Naive thymus-derived CD4-positive, alpha-beta T cell (primary cell): ENCODE measurements around the gene SLC22A31. TPM values are rescaled to one million over a fixed set of nuclear protein-coding genes. Genes with fewer than 3 reads are reported as not detected.

Source experiments
- ATAC-seq: fragments of 150-1000 bp; cut with Tn5 transposase; 2 replicates; pipeline ENCODE4 v1.10.0; 2021; ENCODE audit warnings: mild to moderate bottlenecking, moderate library complexity
- CTCF ChIA-PET: fragments of 350-600 bp; sonication (Branson Sonifier 250); formaldehyde crosslinking; loops from one replicate; lab custom pipeline; 2021; ENCODE audit warnings: antibody characterized with exemption; lab: Charles Lee
- POLR2A ChIA-PET: fragments of 350-600 bp; sonication (Branson Sonifier 250); formaldehyde crosslinking; loops from one replicate; lab custom pipeline; 2021; ENCODE audit warnings: antibody characterized with exemption, inconsistent platforms; lab: Charles Lee
- DNase-seq, 9 donors: peaks; one replicate each; pipeline versions ENCODE4 v3.0.0 to v3.0.0-alpha.2; 2020 to 2022; ENCODE audit warnings: mixed read lengths in 1 of 9
- H3K27ac ChIP-seq: one replicate; pipeline ENCODE4 v1.7.0; 2013; ENCODE audit warnings: mild to moderate bottlenecking, low read depth, low read length, moderate library complexity
- H3K27me3 ChIP-seq, 2 donors: one replicate each; pipeline ENCODE4 v1.7.0; 2013; ENCODE audit warnings: low read length in 2 of 2, mild to moderate bottlenecking in 2 of 2, moderate library complexity in 2 of 2; ENCODE audit not compliant: control insufficient read depth in 2 of 2, insufficient read depth in 2 of 2
- H3K36me3 ChIP-seq, 3 experiments: 1 replicate in 2 of 3; 2 replicates in 1 of 3; pipeline ENCODE4 v1.7.0; 2013; ENCODE audit warnings: low read length in 3 of 3, mild to moderate bottlenecking in 3 of 3, moderate library complexity in 1 of 3; ENCODE audit not compliant: insufficient read depth in 3 of 3, control insufficient read depth in 2 of 3
- H3K4me1 ChIP-seq, 2 donors: one replicate each; pipeline ENCODE4 v1.7.0; 2013; ENCODE audit warnings: low read length in 2 of 2, mild to moderate bottlenecking in 2 of 2, moderate library complexity in 1 of 2; ENCODE audit not compliant: control insufficient read depth in 2 of 2, insufficient read depth in 2 of 2
- H3K4me3 ChIP-seq: 2 replicates; pipeline ENCODE4 v1.7.0; 2013; ENCODE audit warnings: mild to moderate bottlenecking, low read length
- H3K9me3 ChIP-seq, 3 experiments: 1 replicate in 2 of 3; 2 replicates in 1 of 3; pipeline ENCODE4 v1.7.0; 2013; ENCODE audit warnings: low read length in 3 of 3; ENCODE audit not compliant: control insufficient read depth in 2 of 3
- H3K27ac Mint-ChIP-seq, 9 donors: one replicate each; pipeline ENCODE4 v1.8.0; 2020 to 2022; ENCODE audit warnings: mixed read lengths in 9 of 9, mild to moderate bottlenecking in 8 of 9, moderate library complexity in 5 of 9, inconsistent platforms in 2 of 9
- H3K27me3 Mint-ChIP-seq, 5 donors: one replicate each; pipeline ENCODE4 v1.8.0; 2021 to 2022; ENCODE audit warnings: mixed read lengths in 5 of 5, mild to moderate bottlenecking in 1 of 5
- H3K36me3 Mint-ChIP-seq, 5 donors: one replicate each; pipeline ENCODE4 v1.8.0; 2020 to 2022; ENCODE audit warnings: mixed read lengths in 5 of 5, mild to moderate bottlenecking in 3 of 5, inconsistent platforms in 1 of 5
- H3K4me1 Mint-ChIP-seq, 7 donors: one replicate each; pipeline ENCODE4 v1.8.0; 2020 to 2022; ENCODE audit warnings: mixed read lengths in 7 of 7, mild to moderate bottlenecking in 3 of 7, inconsistent platforms in 1 of 7
- H3K4me3 Mint-ChIP-seq, 10 donors: one replicate each; pipeline ENCODE4 v1.8.0; 2020 to 2022; ENCODE audit warnings: mild to moderate bottlenecking in 10 of 10, mixed read lengths in 10 of 10, moderate library complexity in 6 of 10, inconsistent platforms in 2 of 10
- H3K9me3 Mint-ChIP-seq, 11 donors: one replicate each; pipeline ENCODE4 v1.8.0; 2020 to 2022; ENCODE audit warnings: mixed read lengths in 11 of 11, mild to moderate bottlenecking in 4 of 11, inconsistent platforms in 1 of 11, moderate library complexity in 1 of 11
- intact Hi-C, 2 donors: fragments of 100-400 bp; cut with micrococcal nuclease; formaldehyde crosslinking; loops; one replicate each; pipeline ENCODE4 v1.15.1; 2023
- polyA plus RNA-seq, 2 donors: library from polyadenylated mRNA; unstranded; fragments of 300-500 nt; fragmentation: Illumina TruSeq; gene quantifications; one replicate each; pipeline ENCODE4 v1.2.3, GENCODE V29; 2021
- total RNA-seq, 6 experiments: library from RNA in 5 of 6; stranded (reverse) in 5 of 6; gene quantifications; 1 replicate in 5 of 6; 2 replicates in 1 of 6; pipeline ENCODE4 v1.2.3 and lab custom pipeline; 2021 to 2026

The SLC22A31 gene
- total and polyA plus RNA-seq, 7 experiments from 2014 or later, result 0.33 to 4.4 (median 1.8) TPM

DNA sequence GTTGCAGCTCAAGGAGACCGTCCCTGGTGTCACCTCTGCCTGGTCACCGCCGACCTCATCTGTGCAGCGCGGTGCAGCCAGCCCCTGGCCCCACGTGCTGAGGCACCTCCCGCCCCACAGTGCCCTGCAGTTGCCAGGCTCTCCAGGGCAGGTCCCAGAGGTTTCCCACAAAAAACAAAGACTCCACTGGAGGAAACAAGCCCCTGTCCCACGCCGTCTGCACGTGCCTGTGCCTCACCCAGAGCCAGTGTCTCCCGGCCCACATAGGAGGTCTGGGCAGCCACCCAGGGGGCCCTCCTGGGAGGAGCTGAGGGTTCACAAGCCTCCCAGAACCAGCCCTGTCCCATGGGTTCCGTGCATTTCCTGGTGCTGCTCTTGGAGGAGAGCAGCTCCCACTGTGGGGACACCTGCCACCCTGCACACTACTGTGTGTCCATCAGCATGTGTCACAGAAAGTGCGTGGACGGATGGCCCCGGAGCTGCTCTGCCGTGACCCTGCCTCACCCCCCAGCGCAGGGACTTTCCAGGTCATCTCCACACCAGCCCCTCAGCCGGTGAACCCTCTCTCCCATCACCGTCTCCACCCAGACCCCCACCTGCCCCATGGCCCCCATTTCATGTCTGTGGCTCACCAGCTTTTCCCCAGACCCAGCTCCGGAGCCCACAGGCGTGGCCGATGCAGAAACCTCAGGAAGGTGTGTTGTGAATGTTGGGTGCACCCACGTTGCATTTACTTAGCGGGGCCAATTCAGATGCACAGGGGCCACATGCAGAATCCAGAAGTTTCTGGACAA is 45.8 kb downstream of the SLC22A31 start:
- peak; percentile 6 for ATAC-seq
- Histone ChIP-seq H3K27ac (no peak overlapping the region), H3K36me3 (peaks cover 0 to 18% (median 4%) of the 10 kb centered on the region in 3 experiments), H3K9me3 (peaks cover 0 to under 1% (median 0%) of the 10 kb centered on the region in 3 experiments), H3K4me1 (no peaks in the 10 kb centered on the region), H3K27me3 (no peaks in the 10 kb centered on the region), H3K4me3 (no peak overlapping the region)
- peaks cover 4 to 25% (median 11%) of the 10 kb centered on the region in 5 donors for H3K36me3 Mint-ChIP-seq
- peaks cover 0 to 10% (median 0%) of the 10 kb centered on the region in 11 donors for H3K9me3 Mint-ChIP-seq
- ChIA-PET POLR2A (no interaction called here), CTCF (no interaction called here)
- peaks cover 0 to 12% (median 8%) of the 10 kb centered on the region in 7 donors for H3K4me1 Mint-ChIP-seq
- H3K4me3 Mint-ChIP-seq, result no peak overlapping the region
- H3K27me3 Mint-ChIP-seq, result no peaks in the 10 kb centered on the region
- no peak for DNase-seq
- peak overlapping the region in 5 of 9 donors; percentile 16 to 47 (median 33) for H3K27ac Mint-ChIP-seq
- intact Hi-C loops, result no loop called here

DNA sequence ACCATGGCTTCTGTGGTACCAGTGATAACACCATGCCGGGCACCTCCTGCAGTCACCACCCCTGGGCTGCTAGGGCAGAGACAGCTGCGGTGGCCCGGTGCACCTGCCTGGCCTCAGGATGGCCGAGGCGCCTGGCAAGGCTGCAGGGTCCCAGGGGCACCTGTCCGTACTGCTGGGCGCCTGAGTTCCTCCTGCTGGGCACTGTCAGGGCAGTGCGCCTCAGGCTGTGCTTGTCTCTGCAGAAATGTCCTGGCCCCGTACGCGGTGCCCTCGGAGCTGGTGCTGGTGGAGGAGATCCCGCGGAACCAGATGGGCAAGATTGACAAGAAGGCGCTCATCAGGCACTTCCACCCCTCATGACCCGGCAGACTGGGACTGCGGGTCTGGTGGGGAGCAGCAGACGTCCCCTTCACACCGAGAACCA is 46.5 kb downstream of the SLC22A31 start:
- intact Hi-C loops, result no loop called here
- Histone ChIP-seq H3K27me3 (no peaks in the 10 kb centered on the region), H3K9me3 (peaks cover 0 to 8% (median 0%) of the 10 kb centered on the region in 3 experiments), H3K36me3 (peaks cover 0 to 25% (median 8%) of the 10 kb centered on the region in 3 experiments), H3K4me3 (no peak overlapping the region), H3K27ac (no peak overlapping the region), H3K4me1 (no peaks in the 10 kb centered on the region)
- Mint-ChIP-seq H3K4me3 (no peak overlapping the region), H3K4me1 (peaks cover 0 to 15% (median 8%) of the 10 kb centered on the region in 7 donors), H3K36me3 (peaks cover 11 to 32% (median 18%) of the 10 kb centered on the region in 5 donors), H3K9me3 (peaks cover 0 to 12% (median 2%) of the 10 kb centered on the region in 11 donors), H3K27me3 (no peaks in the 10 kb centered on the region), H3K27ac (no peak overlapping the region)
- peak; percentile 14 for ATAC-seq
- ChIA-PET CTCF (no interaction called here), POLR2A (no interaction called here)
- DNase-seq, result no peak

DNA sequence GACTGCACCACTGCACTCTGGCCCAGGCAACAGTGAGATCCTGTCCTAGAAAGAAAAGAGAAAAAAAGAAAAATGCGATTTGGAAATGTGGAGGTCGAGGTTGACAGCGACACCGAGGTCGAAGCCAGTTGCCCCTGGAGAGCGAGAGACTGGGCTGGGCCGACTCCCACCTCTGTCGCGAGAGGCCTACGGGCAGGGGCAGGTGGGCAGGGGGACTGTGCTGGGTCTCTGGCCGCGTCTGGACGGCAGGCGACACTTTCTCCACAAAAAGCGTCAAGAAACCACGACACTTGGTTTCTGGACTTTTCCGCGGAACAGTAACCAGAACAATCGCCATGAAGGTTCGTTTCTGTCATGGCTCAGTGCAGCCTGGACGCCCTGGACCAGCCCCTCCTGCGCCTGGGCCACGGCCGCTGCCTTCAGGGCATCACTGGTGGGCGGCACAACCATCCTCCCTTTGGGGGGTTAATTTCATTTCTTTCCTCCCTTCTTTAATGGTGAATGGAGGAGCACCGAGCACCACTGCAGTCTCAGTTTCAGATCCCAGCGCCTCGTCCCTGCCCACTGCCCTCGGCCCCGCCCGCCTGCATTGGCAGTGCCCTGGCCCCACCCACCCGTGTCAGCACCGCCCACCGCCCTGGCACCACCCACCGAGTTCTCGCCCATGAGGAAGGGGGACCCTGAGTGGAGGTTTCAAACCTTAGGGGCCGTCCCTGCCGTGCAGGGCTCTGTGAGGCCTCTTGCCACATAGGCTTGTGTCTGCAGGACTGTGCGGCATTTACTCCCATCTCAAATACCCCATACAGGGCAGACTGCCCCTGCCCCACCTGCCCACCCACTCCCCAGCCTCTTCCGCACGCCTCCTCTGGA is 47.3 kb downstream of the SLC22A31 start:
- H3K4me1 Mint-ChIP-seq, result peaks cover 0 to 13% (median 7%) of the 10 kb centered on the region in 7 donors
- peaks cover 0 to 8% (median 0%) of the 10 kb centered on the region in 3 experiments for H3K9me3 ChIP-seq
- H3K4me3 ChIP-seq, result no peak overlapping the region
- H3K36me3 ChIP-seq, result peaks cover 0 to 32% (median 8%) of the 10 kb centered on the region in 3 experiments
- no peak overlapping the region for H3K27ac ChIP-seq
- peaks cover 13 to 39% (median 21%) of the 10 kb centered on the region in 5 donors for H3K36me3 Mint-ChIP-seq
- peaks cover 0 to 8% (median 2%) of the 10 kb centered on the region in 11 donors for H3K9me3 Mint-ChIP-seq
- H3K27ac Mint-ChIP-seq, result peak overlapping the region in 3 of 9 donors; percentile 32 to 67 (median 52)
- CTCF ChIA-PET, result no interaction called here
- POLR2A ChIA-PET, result no interaction called here
- DNase-seq (no peak), ATAC-seq (peak; percentile 40)
- no peak overlapping the region for H3K4me3 Mint-ChIP-seq
- intact Hi-C loops, result no loop called here
- no peaks in the 10 kb centered on the region for H3K27me3 Mint-ChIP-seq
- H3K4me1 ChIP-seq, result no peaks in the 10 kb centered on the region
- no peaks in the 10 kb centered on the region for H3K27me3 ChIP-seq

DNA sequence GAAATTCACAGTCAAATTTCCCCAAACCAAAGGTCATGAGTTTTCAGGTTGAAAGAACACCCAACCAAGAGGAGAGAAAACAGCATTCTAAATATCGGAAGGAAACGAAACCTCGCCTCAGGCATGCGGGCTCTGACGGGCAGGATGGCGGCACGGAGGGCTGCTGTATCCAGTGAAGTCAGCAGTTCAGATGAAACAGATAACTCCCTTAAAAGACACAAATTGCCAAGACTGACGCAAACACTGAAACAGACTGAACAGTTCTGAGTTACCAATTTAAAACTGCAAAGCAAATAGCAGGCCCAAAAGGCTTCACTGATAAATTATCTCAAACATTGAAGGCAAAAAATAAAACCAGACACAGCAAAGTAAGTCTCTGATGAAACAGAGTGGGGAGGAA is 49.4 kb downstream of the SLC22A31 start:
- H3K4me1 ChIP-seq, result no peaks in the 10 kb centered on the region
- peak overlapping the region in 3 of 9 donors; percentile 20 to 65 (median 46) for H3K27ac Mint-ChIP-seq
- peaks cover 0 to 41% (median 15%) of the 10 kb centered on the region in 3 experiments for H3K36me3 ChIP-seq
- intact Hi-C loops, result no loop called here
- peaks cover 0 to 7% (median 4%) of the 10 kb centered on the region in 7 donors for H3K4me1 Mint-ChIP-seq
- H3K4me3 ChIP-seq, result no peak overlapping the region
- peaks cover 0 to 7% (median 2%) of the 10 kb centered on the region in 11 donors for H3K9me3 Mint-ChIP-seq
- H3K4me3 Mint-ChIP-seq, result no peak overlapping the region
- peaks cover 13 to 49% (median 26%) of the 10 kb centered on the region in 5 donors for H3K36me3 Mint-ChIP-seq
- DNase-seq (no peak), ATAC-seq (no peak)
- no peaks in the 10 kb centered on the region for H3K27me3 Mint-ChIP-seq
- no peaks in the 10 kb centered on the region for H3K27me3 ChIP-seq
- H3K27ac ChIP-seq, result no peak overlapping the region
- ChIA-PET CTCF (no interaction called here), POLR2A (no interaction called here)
- H3K9me3 ChIP-seq, result peaks cover 0 to 8% (median 0%) of the 10 kb centered on the region in 3 experiments

DNA sequence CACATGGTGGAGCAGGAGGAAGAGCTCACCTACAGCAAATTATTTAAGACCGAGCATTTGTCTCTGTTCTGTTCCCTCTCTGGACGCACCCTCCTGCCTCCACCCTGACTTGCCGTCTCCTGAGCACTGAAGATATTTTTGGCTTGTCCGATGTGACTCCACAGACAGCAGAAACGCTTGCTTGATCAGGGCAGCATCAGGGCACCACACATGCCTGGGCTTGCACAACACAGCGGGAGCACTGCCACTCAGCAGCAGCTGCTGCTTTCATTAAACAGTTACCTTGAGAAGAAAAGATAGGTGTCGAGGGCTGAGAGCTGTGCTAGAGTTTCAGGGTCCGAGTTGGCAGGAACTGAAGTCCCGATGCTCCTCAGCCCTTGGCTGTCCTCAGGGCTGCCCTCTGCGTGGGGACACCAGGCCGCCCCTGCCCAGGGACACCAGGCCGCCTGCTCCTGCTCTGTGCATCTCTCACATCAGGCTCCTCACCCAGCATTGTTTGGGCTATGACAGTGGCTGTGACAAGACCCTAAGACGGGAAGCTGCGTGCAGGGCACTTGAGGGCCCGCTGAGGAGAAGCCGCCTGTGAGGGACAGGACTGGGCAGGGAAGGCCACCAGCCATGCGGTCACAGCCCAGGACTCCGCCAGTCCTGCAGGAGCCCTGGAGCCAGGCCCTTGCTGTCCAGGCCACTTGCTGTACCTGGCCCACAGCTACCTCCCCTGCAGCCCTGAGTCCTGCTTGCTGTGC is 50.1 kb downstream of the SLC22A31 start:
- Mint-ChIP-seq H3K27ac (peak overlapping the region in 4 of 9 donors; percentile 28 to 65 (median 52)), H3K9me3 (peaks cover 0 to 7% (median 2%) of the 10 kb centered on the region in 11 donors), H3K4me1 (peaks cover 0 to 7% (median 0%) of the 10 kb centered on the region in 7 donors), H3K4me3 (no peak overlapping the region), H3K36me3 (peaks cover 13 to 49% (median 26%) of the 10 kb centered on the region in 5 donors), H3K27me3 (no peaks in the 10 kb centered on the region)
- POLR2A ChIA-PET, result no interaction called here
- Histone ChIP-seq H3K4me3 (no peak overlapping the region), H3K4me1 (no peaks in the 10 kb centered on the region), H3K36me3 (peaks cover 0 to 48% (median 15%) of the 10 kb centered on the region in 3 experiments), H3K9me3 (peaks cover 0 to 8% (median 0%) of the 10 kb centered on the region in 3 experiments), H3K27ac (no peak overlapping the region), H3K27me3 (no peaks in the 10 kb centered on the region)
- DNase-seq, result no peak
- intact Hi-C loops, result no loop called here
- ATAC-seq, result no peak
- CTCF ChIA-PET, result no interaction called here

DNA sequence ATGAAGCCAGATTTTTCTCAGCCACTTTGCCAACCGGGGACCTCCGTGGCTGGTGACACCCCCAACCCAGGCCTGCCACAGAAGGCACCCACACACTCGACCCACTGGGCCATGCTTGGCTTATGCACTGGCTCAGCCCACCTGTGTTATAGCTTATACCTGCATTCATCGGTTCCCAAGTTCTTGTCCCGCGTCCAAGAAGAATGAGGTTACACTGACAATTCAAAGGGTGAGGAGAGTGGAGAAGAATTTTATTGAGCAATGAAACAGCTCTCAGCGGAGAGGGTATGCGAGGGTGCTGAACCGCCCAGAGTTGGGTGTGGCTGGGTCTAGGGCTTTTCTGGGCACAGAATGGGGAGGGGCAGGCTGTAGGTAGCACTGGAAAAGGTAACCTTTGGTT is 51.0 kb downstream of the SLC22A31 start:
- Mint-ChIP-seq H3K9me3 (peaks cover 0 to 7% (median 2%) of the 10 kb centered on the region in 11 donors), H3K4me3 (no peak overlapping the region), H3K4me1 (peaks cover 0 to 7% (median 0%) of the 10 kb centered on the region in 7 donors), H3K36me3 (peaks cover 13 to 49% (median 26%) of the 10 kb centered on the region in 5 donors), H3K27ac (peak overlapping the region in 7 of 9 donors; percentile 9 to 66 (median 46)), H3K27me3 (no peaks in the 10 kb centered on the region)
- Histone ChIP-seq H3K9me3 (peaks cover 0 to 8% (median 0%) of the 10 kb centered on the region in 3 experiments), H3K4me3 (no peak overlapping the region), H3K36me3 (peaks cover 0 to 57% (median 20%) of the 10 kb centered on the region in 3 experiments), H3K4me1 (no peaks in the 10 kb centered on the region), H3K27ac (no peak overlapping the region), H3K27me3 (no peaks in the 10 kb centered on the region)
- ChIA-PET CTCF (no interaction called here), POLR2A (no interaction called here)
- intact Hi-C loops, result no loop called here
- ATAC-seq, result no peak
- DNase-seq, result no peak
